OCI-LY7 (cell line): ENCODE data around the gene EIF4A2.
A peak's percentile ranks its signal among the peaks of the same experiment; 100 is the strongest.

Source experiments
- EZH2phosphoT487 ChIP-seq: fragments of 200-600 bp; sonication (generic); IDR thresholded peaks from 2 replicates; pipeline ENCODE4 v1.6.1; 2018; ENCODE audit warnings: low read depth, borderline replicate concordance, mild to moderate bottlenecking, mixed run types, antibody characterized with exemption, low read length, moderate library complexity, mixed read lengths
- TF ChIP-seq, protein P1 (sequence below): fragments of 200-600 bp; sonication (generic); conservative IDR thresholded peaks from 2 replicates; pipeline ENCODE4 v1.5.1; 2014; ENCODE audit warnings: mild to moderate bottlenecking, antibody characterized with exemption, low read length, moderate library complexity, mixed read lengths

DNA sequence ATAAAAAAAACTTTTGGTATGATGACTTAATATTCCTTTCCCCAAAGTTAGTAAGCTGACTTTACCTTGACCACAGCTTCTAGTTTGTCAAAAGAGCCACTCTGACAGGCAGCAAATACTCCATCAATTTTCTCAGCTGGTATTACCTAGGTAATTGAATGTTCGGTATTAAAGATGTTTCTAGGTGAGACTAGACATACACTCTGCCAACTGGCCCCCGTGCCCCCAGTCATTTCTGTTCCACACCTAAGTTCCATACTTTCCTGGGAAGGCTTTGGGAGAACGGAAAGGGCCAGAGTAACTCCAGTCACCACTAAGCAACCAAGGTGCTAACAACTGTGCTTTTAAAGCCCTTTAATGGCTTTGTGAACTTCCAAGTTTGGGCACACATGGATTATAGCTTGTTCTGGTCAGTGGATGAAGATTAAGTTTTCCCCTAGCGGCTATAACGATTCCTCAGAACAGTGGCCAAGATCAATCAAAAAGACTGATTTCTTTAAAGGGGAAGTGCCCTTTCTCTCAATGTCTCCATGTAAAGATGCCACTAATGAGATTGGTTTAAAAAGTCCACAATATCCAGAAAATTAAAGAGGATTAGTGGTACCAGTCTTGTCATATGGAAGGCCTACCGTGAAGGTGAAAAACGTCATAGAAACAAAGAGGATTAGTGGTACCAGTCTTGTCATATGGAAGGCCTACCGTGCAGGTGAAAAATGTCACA is 7.0 kb downstream of the EIF4A2 start:
- TF ChIP-seq, protein P1, sequence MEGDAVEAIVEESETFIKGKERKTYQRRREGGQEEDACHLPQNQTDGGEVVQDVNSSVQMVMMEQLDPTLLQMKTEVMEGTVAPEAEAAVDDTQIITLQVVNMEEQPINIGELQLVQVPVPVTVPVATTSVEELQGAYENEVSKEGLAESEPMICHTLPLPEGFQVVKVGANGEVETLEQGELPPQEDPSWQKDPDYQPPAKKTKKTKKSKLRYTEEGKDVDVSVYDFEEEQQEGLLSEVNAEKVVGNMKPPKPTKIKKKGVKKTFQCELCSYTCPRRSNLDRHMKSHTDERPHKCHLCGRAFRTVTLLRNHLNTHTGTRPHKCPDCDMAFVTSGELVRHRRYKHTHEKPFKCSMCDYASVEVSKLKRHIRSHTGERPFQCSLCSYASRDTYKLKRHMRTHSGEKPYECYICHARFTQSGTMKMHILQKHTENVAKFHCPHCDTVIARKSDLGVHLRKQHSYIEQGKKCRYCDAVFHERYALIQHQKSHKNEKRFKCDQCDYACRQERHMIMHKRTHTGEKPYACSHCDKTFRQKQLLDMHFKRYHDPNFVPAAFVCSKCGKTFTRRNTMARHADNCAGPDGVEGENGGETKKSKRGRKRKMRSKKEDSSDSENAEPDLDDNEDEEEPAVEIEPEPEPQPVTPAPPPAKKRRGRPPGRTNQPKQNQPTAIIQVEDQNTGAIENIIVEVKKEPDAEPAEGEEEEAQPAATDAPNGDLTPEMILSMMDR, result peak; percentile 31; the same call in 1 of the 2 replicates
- TF ChIP-seq EZH2phosphoT487, result no peak
